NCI-H82 treated with DMSO at 0.1 percent for 48 hours (cell line): Measurements from ENCODE around the gene SLC9A5.
A peak's percentile ranks its signal among the peaks of the same experiment; 100 is the strongest.

ENCODE experiments used
- DNase-seq: peaks from one replicate; lab custom pipeline; 2025; ENCODE audit not compliant: unreplicated experiment; lab: John Stamatoyannopoulos, UW

Gene SLC9A5

DNA sequence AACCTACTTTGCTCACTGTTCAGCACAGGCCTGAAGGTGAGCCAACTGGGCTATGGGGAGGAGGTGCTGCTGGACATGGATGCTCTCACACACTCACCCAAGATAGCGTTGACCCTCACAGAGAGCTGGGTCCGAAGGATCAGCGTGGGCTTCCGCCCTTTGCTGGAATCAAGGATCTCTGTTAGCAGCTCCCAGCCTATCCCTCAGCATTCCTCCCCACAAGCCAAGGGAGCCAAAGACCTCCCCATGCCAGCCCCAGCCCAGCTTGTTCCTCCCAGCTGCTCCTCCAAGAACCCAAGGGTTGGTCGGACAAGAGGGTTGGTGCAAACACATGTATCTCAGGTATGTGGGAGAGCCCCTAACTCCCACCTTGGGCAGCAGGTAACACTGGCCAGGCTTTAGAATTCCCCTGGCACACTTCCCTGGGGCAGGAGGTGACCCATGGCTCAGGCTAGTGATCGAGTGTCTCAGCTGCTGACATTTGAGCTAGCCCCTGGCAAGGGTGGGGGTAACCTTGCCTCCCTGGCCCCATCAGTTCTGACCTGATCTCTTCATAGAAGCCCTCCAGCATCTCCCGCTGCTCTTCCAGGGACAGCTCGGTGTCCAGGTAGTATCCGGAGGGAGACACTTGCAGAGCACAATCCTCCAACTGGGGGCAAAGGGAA, 9.8 kb upstream of the SLC9A5 start:
- DNase-seq: no peak

- no peak for DNase-seq
Measured at GRCh38 chr16:67240506-67240905, 8.3 kb upstream of the SLC9A5 start.

DNA sequence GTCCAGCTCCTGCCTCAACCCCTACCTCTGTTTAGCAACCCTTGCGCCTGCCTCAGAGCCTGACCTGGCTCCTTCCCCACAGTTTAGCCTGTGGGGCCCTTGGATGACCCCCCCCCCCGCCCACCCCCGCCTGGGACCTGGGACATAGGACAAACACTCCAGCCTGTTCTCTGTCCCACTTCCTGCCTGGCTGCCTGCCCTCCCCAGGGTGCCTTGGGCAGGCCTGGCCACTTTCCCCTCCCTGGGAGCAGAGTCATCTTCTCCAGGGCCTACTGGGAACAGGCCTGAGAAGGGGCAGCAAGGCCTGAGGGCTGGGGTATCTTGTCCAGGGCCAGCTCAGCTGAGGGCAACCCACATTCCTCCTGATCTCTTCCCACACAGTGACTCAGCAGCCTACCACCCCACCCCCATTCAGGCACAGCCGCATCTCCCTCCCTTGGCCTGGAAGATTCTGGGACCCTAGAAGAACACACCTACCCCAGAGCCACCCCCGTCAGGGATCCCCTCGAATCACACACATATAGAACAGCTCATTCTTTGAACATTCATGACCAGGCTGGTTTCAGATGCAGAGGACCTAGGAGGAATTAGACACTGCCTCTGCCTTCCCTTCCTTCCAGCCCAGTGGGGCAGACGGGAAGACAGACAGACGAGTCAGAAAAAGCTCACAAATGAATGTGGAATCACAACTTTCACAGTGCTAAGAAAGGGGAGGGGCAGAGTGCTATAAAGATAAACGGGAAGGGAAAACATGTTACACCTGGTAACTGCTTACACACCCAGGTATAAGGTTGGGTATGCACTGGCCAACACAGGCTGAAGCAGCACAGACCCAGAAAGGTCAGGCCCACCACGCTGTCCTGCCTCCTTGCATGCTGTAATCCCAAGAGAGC, 7.5 kb upstream of the SLC9A5 start:
- DNase-seq: no peak

- no peak for DNase-seq
Measured at GRCh38 chr16:67242138-67242730, 6.5 kb upstream of the SLC9A5 start.

DNA sequence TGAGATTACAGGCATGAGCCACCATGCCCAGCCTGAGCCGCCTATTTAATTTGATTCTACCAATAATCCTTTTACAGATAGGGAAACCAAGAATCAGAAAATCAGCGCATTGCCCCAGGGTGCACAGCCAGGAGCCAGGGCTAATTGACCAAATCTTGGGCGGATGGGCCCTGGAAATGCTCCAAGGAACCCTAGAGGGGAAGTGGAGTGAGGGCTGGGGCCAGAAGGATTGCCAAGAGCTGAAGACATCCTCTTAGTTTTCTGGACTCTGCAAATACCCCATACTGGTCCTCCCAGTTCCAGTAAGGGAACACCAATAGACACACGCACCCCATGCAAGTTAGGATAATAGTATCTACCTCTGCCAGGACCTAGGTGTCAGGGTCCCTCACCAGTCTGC, 5.3 kb upstream of the SLC9A5 start:
- no peak for DNase-seq

DNA sequence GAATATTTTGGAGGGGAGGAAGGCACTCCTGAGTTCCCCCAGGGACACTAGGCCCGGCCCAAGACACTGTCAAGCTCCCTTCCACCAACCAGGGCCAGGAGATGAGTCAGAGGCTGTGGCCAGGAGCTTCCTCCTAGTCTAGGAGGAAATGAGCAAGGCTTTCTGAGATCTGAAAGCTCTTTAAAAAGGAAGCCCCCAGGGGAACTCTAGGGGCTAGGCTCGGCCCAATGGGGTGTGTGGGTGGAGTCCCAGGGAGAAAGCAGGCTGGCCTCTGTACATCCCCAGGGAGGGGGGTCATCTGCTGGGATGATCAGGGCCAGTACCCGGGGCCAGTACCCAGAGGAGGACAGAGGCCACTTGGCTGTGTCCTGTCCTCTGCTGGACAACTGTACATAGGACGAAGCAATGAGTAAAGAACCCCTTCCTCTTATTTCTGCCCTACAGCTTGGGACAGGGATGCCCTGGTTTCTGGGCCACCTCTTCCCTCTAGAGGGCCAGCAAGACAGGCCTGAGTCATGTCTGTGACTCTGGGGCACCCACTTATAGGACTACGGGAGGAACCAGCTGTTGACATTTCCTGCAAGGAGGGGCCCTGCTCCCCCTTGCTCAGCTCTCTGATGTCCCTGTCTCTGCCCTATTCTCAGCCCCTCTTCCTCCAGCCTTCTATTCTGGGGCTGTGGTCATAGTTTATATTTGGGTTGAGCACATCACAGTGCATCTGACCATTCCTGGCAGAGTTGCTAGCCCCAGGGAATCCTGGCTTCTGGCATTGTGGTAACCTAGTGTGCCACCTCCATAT, 4.2 kb upstream of the SLC9A5 start:
- no peak for DNase-seq

DNA sequence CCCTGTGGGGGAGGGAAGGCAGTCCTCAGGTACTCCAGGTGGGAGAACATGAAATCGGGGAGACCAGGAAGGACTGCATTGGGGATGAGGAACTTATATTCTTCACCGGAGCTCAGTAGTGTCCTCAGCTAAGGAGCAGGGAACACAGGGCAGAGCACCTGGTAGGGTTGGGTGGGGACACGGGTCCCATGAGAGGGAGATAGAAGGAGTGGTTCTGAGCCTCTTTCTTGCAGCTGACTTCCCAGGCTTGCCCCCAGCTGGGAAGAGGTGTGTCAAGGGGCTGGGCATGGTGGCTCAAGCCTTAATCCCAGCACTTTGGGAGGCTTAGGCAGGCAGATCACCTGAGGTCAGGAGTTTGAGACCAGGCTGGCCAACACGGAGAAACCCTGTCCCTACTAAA, 3.6 kb upstream of the SLC9A5 start:
- DNase-seq: peak; percentile 17

- no peak for DNase-seq
Measured at GRCh38 chr16:67245674-67246080, 3.1 kb upstream of the SLC9A5 start.

DNA sequence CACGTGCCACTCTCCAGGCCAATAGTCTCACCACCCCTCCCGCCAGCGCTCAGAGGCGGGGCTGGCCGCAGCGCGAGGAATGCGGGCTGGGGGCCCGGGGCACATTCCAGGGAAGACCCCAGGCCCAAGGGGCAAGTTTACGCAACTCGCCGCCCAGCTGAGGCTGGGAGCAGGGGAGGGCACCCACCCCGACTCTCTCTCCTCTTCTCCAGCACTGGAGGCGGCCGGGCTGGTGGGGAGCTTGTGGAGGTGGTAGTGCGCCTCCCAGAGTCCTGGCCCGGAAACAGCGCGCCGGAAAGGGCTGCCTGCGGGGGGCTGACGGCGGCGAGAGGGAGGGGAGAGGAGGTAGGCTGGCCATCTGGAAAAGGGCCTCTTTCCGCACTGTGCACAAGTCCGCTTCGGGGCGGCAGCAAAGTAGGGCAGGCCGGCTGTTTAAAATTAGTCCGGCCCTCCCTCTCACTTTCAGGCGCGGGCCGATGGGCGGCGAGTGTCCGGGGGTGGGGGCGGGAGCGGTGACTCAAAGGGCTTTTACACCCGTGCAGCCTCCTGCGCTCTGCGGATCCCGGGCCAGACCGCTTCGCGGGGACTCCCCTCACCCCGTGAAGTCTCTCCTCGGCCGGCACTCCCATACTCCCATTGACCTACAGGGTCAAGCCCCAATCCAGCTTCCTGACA, 2.6 kb upstream of the SLC9A5 start:
- DNase-seq: peak; percentile 65

- DNase-seq: no peak
Measured at GRCh38 chr16:67246756-67247191, 2.0 kb upstream of the SLC9A5 start.

- peak; percentile 85 for DNase-seq
Measured at GRCh38 chr16:67247192-67248072, 1.3 kb upstream of the SLC9A5 start, which contains the start of gene FHOD1. Gene FHOD1, minus strand, starts transcription at chr16:67247481. Its CDS starts 71 bp downstream, at chr16:67247410.

DNA sequence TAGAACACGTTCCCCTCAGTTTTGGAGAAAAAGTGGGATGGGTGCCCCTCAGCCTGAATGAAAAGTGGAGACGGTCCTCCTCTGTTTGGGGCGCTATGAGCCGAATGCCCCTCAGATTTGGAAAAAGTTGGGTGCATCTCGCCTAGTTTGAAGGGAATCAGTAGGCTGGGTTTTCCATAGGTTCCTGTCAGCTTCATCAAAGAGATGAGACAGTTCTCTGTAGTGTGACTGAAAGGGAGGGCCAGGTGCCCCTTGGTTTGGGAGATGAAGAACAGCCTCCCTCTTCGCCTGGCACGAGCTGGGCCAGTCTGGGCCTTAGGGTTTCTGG, 742 bp upstream of the SLC9A5 start:
- DNase-seq: no peak

DNA sequence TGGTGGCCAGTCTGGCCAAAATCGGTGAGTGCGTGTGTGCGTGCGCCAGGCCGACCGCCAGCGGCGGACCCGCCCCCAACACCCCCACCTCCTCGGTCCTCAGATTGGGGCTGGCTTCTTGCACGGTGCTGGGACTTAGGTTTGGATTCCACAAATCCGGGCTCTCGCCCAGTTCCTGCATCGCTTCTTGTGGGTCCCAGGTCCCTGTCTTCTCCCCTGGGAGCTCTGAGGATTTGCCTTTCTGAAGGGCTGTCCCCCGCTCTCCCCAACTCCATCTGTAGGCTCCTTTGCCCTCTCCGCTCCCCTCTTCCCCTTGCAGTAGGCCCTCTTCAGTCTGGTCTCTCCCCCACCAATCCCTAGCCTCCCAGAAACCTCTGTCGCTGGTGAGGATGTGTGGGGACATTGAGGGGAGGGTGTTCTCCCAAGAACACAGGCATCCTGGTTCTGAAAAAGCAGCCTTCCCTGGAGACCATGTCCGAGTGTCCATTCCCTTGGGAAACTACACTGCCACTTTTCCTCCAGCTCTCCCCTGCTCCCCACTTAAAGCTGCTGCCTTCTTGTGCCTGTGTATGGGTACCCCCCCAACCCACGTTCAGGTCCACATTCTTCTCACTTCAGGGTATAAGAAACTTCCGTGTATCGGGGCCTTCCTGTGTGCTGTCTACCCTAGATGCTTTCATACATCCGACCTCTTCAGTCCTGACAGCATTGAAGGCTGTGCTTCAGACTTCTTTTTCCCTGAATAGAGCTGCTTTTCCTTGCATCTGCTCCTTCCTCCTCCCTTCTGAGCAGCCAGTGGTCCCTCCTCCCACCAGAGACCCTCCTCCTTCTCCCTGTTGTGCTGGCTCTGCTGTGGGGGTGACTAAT, 632 bp downstream of the SLC9A5 start:
- no peak for DNase-seq

DNA sequence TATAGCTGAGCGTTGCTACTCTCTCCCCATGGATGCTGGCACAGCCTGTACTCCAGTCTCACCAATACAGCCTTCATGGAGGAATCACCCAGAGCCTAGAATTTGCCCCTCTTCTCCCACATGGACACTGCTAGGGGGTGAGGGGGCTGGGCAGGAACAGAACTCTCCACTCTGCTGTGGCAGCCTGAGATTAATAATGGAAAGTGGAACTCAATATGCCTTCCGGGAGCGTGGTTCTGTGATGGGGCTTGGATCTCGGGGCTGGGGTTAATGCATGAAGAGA, 1.2 kb downstream of the SLC9A5 start:
- DNase-seq: no peak

DNA sequence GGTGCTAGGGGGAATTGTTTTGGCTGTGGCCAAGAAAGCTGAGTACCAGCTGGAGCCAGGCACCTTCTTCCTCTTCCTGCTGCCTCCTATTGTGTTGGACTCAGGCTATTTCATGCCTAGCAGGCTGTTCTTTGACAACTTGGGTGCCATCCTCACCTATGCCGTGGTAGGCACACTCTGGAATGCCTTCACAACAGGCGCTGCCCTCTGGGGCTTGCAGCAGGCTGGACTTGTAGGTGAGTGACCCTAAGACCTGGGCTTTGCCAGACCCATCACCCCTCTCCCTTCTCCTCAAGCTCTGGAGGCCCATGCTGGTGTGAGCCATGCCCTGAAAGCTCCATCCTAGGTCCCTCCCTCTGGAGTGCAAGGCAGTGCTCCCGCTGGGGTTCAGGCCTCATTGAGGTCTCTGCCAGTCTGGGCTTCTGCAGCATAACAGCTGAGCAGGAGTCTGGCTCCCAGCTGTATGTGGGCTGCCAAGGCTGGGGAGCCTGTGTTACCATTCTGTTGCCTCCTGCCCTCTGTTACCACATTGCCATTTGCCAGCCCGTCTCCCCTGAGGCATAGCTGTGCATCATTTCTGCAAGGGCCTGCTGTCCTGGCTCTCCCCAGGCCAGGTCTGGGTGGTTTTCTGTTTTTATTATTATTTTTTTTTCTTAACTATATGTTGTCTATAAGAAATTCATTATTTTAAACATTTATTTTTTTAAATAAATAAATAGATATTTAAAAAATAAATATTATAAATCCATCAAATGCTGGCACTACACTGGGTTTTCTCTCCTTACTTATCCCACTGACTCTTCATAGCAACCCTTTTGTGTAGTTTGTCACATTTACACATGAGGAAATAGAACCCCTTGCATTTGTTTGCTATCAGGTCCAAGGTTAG, 4.1 kb downstream of the SLC9A5 start:
- DNase-seq: no peak

DNA sequence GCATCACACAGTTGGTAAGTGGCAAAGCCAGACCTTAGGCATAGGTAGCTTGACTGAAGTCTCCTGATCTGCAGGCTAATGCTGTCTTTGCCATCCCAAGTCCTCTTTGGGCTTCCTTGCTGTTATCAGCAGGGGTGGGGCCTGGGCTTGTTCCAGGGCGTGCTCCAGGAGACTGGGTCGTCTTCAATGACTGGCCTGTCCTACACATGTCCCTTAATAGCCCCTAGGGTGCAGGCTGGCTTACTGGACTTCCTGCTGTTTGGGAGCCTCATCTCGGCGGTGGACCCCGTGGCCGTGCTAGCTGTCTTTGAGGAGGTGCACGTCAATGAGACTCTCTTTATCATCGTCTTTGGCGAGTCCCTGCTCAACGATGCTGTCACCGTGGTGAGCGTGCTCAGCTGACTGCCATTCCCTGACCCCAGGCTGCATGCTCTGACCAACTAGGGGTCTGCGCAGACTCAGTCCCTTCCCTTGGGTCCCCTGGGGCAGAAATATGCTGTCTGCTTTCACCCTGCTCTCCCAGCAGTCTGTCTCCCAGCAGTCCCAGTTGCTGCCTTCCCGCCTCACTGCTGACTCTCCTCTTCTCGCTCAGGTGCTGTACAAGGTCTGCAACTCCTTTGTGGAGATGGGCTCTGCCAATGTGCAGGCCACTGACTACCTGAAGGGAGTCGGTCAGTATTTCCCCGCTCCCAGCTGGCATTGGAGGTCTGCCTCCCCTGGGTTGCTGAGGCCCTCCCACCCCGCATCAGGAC, 6.2 kb downstream of the SLC9A5 start:
- no peak for DNase-seq

GRCh38 chr16:67255553-67256221, 6.9 kb downstream of the SLC9A5 start:
- DNase-seq: no peak
